HEK293T (cell line): ENCODE measurements around the gene KNTC1.
"Not testable (repeated sequence)": the region's sequence is repeated elsewhere in the genome, so short reads cannot be mapped to it uniquely, and the experiment has no call there.

Experiments
- L3MBTL2 ChIP-seq: fragments of 450-650 bp; conservative IDR thresholded peaks from 2 replicates; pipeline ENCODE4 v1.6.1; 2016; ENCODE audit warnings: mild to moderate bottlenecking
- SP1 ChIP-seq: fragments of 450-650 bp; IDR thresholded peaks from 2 replicates; pipeline ENCODE4 v1.6.1; 2017
- SUZ12 ChIP-seq: fragments of 450-650 bp; IDR thresholded peaks from 2 replicates; pipeline ENCODE4 v1.6.1; 2016; ENCODE audit warnings: mild to moderate bottlenecking

- not testable (repeated sequence) for TF ChIP-seq SUZ12, SP1, L3MBTL2
Observed at GRCh38 chr12:122487807-122488206, 39.2 kb upstream of the KNTC1 start.
